Stimulated activated CD4-positive, alpha-beta T cell treated with anti-CD3 and anti-CD28 coated beads, Interleukin-15, amount 100 ng/mL, for 48 hours (primary cell): ENCODE data around the gene CELF2.

Experiments used
- DNase-seq, 2 donors: peaks; one replicate each; pipeline ENCODE4 v3.0.0-alpha.2; 2020; ENCODE audit warnings: low read depth in 2 of 2

CELF2 gene

DNA sequence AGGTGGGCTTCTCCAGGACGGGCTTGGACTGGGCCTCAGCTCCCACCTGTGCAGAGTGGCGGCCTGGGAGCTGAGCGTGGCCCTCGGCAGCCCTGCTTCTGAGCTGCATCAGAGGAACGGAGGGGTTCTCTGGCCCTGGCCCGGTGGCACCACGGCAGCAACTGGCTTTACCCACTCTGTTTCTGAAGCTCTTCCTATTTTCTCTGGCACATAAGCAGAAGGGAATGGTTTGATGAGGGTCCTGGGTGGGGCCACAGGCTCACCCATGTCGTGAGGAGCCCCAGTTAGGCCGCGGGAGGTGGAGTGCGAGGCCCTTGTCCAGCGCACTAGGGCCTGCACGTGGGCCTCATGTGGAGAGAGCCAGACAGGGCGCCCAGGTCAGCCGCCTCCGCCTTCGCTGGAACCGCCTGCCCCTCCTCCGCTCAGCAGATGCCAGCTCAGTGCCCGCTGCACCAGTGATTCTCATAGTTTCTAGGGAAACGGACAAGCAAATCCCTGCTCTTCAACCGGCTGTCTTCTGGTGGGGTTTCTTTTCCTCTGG, 284.0 kb downstream of the CELF2 start:
- DNase-seq, result no peak

DNA sequence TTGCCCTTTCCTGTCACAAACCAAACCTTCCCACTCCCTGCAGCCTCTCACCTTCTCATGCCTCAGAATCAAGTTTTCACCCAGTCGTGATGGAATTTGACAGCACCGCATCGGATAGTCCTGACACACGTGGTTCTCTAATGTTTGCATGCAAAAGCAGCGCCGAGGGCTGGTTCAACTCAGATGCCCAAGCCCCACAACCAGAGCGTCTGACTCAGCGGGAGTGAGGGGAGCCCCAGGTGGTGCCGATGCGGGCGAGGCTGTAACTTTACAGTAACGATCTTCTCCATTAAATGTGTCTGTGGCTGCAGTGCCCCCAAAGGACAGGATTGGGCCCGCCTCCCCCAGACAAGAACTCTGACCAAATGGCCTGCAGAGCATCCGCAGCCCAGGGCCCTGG, 284.5 kb downstream of the CELF2 start:
- DNase-seq, result no peak

DNA sequence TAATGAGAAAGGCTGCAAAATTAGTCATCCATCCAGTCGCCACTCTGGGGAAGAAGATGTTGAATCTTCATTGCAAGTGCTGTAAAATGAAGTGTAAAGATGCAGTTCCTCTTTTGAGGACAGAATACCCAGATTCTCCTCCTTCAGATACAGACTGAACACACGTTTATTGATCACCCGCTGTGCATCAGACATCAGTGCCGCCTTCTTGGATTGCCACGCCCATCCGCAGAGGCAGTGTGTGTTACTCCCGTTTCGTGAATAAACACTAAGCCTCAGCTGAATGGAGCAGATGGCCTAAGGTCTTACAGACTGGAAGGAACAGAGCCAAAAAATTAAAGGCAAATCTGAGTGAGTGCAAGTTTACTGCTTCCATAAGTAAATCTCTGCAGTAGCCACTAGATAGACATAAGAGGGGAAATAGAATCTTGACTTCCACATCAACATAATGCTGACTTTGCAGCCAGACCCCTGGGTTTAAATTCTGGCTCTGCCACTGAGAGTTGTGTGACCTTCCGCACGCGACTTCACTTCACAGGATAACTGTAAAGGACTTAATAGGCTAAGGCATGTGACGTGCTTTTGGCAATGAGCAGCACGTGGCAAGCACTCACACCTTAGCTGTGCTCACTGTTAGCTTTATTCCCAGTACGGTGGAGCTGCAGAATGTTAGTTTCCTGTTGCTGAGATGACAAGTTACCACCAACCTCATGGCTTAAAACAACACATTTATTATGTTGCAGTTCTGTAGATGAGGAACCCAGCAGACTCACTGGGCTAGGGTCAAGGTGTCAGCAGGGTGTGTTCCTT, 285.9 kb downstream of the CELF2 start:
- no peak for DNase-seq

DNA sequence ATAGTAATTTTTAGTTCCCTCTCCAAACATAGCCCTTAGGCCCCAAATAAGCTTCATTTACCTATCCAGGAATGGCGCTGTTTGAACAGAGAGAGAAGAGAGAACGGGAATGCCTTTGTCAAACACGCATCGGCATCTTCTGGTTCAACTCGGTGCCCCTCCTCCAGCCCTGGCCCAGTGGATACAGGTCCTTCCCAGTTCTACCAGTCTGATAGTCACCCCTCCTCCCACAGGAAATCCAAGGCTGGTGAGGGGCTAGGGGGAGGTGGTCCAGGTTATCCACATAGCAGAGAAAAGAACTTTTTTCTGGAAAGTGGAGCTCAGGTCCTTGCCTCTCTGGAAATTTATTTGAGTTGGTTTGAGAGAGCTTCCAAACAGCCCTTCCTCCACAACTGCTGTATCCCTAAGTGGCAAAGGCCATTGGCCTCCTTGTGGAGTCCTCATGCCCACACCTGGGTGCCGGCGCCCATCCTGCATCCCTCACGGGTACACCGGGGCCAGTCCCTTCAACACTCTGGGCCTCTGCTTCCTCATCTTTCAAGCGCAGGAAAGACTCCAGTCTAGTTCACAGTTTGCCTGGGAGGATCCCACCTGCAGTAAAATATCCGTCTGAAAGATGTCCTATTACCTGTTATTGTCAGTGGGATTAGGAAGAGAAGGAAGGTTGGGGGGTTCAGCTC, 287.4 kb downstream of the CELF2 start:
- no peak for DNase-seq

GRCh38 chr10:11305825-11306593, 288.3 kb downstream of the CELF2 start:
- DNase-seq, result no peak

DNA sequence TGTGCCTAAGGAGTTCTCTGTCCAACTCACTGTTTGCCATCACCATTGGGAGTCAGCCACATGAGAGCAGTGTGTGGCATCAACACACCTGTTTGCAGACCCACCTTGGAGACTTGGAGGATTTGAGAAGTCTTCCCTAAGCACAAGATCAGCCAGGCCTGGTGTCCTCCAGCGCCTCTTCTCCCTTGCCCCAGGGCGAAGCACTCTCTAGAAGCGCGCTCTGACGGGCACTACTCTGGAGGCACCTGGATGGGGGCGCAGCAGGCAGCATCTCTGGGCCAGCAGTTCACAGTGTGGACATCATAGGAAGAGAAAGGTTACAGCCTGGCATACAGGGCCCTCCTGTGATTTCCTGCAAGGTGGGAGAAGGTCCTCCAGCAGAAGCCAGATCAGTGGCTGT, 289.3 kb downstream of the CELF2 start:
- DNase-seq, result no peak

GRCh38 chr10:11307937-11308336, 290.3 kb downstream of the CELF2 start:
- DNase-seq, result no peak

DNA sequence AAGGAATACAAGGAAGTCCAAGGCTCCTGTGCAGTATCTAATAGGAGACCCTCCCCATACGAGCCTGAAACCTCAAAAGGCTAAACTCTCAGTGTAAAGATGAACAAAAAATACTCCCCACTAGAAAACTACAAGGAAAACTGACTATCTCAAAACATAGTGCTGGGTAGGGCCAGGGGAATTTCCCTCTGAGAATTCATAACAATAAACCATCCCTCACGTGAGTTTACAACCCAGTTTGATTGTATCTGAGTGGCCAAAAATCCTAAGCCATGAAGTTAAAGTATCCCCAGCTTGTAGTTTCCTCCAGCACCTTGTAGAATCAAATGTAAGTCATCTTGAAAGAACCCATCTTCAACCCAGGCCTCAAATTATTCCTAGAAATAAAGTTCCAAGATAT, 293.4 kb downstream of the CELF2 start:
- no peak for DNase-seq

GRCh38 chr10:11313463-11313862, 295.8 kb downstream of the CELF2 start:
- no peak for DNase-seq

DNA sequence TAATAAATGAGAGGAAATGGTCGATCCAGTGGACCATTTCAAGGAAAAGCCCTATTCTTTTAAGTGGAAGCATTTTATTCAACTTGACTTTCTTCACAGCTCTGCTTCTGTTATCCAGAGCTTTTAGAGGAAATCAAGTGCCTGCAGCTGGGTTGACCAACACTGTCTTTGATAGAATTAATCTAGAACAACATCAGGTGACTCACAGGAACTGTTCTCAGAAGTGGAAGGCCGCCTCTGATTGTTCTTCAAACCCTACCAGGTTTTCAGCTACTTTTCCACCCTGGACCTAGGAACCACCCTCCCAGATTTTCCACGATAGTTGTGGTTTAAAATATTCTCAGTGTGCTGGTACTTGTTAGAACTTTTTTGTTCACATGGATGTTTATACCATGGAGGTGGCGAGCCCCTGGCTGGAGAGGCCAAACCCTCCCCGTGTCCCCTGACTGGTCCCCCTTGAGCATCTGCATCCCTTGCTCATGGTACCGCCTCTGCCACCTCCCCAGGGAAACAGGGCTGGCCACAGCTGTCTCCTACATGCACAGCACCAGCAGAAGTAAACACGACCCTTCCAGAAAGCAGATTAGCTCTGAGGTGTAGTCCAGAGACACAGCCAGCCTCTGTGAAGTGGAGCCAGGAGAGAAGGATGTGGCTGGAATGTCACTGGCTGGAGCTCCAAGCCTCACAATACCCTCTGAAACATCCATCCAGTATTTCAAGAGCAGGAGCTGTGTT, 300.4 kb downstream of the CELF2 start:
- no peak for DNase-seq

DNA sequence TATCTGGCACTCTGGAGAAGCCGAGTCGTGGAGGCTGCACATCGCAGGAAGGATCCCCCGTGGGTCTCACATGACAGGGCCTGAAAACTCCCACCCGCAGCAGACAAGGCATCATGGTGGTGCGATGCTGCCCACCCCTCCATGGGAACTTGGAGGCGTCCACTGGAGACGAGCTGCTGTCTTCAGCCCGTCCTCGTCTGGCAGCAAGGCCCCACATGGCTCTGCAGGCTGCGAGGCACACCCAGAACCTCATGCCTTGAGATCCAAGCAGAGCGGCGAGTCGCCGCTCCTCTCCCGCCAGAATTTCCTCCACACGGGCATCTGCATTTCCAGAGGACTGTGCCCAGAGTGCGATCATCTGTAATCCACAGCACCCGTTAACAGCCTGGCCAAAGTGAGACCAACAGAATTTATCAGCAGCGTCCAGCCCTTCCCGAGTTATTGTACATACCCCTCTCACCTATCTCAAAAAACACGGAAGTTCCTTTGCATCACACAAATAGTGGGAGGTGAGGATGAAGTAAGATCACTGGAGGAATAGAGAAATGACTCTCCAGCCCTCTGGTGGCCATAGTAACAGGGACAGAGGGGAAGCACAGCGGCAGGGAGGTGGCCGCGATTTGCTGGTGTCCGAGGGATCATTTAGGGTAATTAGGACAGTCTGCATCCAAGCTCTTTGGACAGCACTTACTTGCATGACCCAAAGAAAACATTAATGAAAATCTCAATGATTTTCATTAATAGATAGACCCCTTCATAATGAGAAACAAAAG, 301.3 kb downstream of the CELF2 start:
- no peak for DNase-seq

GRCh38 chr10:11319990-11320602, 302.4 kb downstream of the CELF2 start:
- no peak for DNase-seq

- no peak for DNase-seq
These were observed 303.3 kb downstream of the CELF2 start for GRCh38 chr10:11320809-11321520.

DNA sequence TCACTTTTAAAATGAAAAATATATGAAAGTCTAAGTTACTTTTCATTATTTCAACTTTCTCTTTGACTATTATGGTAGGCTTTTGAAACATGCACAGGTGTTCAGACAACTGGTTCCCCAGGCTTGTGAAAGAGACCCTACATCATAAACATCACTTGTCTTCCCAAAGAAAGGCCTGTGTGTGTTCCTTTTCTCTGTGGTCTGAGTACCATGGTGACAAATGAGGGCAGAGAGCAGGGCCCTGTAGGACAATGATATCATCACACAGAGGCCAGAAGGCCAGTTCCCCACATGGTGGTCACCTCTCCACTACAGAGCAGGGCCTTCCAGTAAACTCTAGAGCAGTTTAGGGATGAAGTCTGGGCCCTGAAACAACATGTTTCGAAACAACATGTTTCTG, 305.0 kb downstream of the CELF2 start:
- no peak for DNase-seq

- DNase-seq, result no peak
These were observed 307.2 kb downstream of the CELF2 start for GRCh38 chr10:11324761-11325321.

GRCh38 chr10:11325817-11326216, 308.1 kb downstream of the CELF2 start:
- no peak for DNase-seq

DNA sequence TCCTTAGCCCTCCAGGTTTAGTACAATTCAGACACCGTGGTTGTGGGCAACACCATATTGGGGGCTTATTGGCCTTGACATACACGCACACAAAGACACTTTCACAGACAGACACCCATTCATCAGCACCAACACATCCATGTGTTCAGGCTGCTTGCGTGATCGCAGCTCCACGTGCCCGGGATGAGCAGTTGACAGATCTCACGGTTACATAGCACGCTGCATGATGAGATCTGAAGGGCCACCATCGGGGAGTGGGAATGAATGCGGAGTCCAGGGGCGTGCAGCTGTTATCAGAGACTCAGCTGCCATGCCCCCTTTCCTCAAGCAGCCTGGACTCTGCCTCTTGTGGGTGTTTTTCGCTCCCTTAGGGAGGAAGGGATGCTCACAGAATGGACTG, 308.6 kb downstream of the CELF2 start:
- DNase-seq, result no peak

DNA sequence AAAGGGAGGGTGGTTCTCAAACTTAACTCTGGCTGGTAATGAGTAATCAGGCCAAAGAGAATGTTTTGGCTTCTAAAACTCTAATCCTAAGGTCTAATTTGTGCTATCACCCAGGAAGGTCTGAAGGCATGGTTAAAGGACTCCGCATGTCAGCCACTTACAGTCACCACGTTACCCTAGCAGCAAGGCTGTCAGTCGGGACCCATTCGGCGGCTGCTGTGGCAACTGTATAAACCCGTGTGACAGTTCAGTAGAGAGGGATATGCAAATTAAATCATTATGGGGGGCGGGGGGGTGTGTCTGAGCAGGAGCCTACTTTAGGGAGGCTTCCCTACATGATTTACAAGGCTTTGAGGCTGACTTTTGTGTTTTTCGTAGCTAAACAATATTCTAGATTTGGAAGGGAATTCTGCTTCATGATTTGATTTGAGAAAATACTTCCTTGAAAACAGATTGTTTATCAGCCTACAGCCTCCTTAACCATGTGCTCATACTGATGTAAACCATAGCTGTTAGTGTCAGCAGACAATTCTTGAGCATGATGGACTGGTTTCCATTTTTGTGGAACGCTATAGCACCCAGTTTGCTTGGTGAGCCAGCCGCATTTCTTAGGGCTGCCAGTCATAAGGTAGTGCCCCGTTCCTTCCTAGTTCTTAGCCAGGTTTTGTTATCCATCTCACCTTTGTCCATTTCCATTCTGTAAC, 309.4 kb downstream of the CELF2 start:
- no peak for DNase-seq
